NCI-H187 (cell line): ENCODE measurements around the gene RBFOX2.

Experiments
- DNase-seq, 2 experiments: peaks; one replicate each; lab custom pipeline; 2025; lab: John Stamatoyannopoulos, UW

The RBFOX2 gene

DNA sequence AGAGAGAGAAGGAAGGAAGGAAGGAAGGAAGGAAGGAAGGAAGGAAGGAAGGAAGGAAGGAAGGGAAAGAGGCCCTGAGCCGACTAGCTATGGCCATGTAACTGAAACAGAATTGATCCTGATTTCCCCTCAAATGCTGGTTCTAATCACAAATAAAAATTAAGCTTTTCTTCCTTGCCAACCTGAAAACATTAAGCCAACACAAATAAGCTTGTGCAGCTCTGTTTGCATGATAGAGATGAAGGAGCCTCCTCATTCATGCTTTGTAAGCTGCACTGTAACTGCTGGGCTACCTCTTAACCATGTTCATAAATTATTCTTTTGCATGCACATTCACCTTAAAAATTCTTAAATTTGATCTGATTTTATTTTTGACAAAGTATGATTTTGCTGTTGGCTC is 338.6 kb downstream of the RBFOX2 start:
- DNase-seq, result no peak

DNA sequence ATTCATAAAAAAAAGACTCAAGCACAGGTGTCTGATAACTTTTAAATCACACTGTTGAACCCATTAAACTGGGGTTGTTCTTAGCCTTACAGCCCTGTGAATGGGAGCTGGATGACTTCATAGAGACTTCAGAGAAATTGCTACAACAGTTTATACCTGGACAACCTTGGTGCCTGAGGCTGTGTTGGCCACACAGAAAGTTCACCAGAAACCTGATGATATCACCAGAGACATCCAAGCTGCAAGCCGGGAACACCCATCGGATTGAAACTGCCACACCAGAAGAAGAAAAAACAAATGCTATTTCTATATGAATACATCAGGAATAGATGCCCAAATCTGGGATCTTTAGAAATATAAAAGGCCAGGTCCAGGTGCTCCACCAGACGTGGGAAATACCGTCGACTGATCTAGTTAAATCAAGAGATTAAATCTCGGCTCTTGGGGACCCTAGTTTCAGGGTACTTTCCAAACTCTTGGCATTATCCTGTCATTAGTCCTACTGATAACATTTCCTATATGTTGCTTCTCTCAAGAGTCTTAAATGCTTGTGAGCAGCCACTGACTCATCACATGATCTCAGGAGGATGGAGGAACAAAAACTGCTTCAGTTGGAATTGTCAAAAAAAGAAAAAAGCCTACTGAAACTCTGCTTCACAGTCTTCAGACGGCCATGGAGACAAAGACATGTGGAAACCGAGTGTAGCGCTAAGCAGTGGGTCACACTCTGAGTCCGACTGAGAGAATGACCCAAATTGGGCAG is 339.5 kb downstream of the RBFOX2 start:
- no peak for DNase-seq
